Mesendoderm (in vitro differentiated cells): Measurements from ENCODE around the gene AKR1C1.
"Not testable (repeated sequence)": the region's sequence is repeated elsewhere in the genome, so short reads cannot be mapped to it uniquely, and the experiment has no call there.

ENCODE experiments used
- DNase-seq: peaks from one replicate; pipeline ENCODE4 v3.0.0; 2013
- H2AK5ac ChIP-seq: 2 replicates; pipeline ENCODE4 v1.6.1; 2013; ENCODE audit warnings: low read length, inconsistent platforms
- H2BK120ac ChIP-seq: 2 replicates; pipeline ENCODE4 v1.6.1; 2013; ENCODE audit warnings: low read depth, mild to moderate bottlenecking, low read length, moderate library complexity, mixed read lengths
- H2BK15ac ChIP-seq: replicated peaks from 2 replicates; pipeline ENCODE4 v1.6.1; 2013; ENCODE audit warnings: low read depth, mild to moderate bottlenecking, moderate library complexity
- H2BK5ac ChIP-seq: 2 replicates; pipeline ENCODE4 v1.6.1; 2013; ENCODE audit warnings: low read length, inconsistent platforms
- H3K18ac ChIP-seq: 2 replicates; pipeline ENCODE4 v1.6.1; 2013; ENCODE audit warnings: mild to moderate bottlenecking, low read length, mixed read lengths
- H3K23ac ChIP-seq: one replicate; pipeline ENCODE4 v1.6.1; 2013; ENCODE audit warnings: low read length
- H3K27ac ChIP-seq: 2 replicates; pipeline ENCODE4 v1.5.1; 2013; ENCODE audit warnings: low read depth, mild to moderate bottlenecking, inconsistent platforms, low read length, moderate library complexity
- H3K27me3 ChIP-seq: 2 replicates; pipeline ENCODE4 v1.6.1; 2013; ENCODE audit warnings: low read length, control low read depth, mild to moderate bottlenecking, inconsistent platforms; ENCODE audit not compliant: insufficient read depth, poor library complexity
- H3K36me3 ChIP-seq: 2 replicates; pipeline ENCODE4 v1.6.1; 2013; ENCODE audit warnings: low read length, inconsistent platforms; ENCODE audit not compliant: control insufficient read depth, insufficient read depth
- H3K4ac ChIP-seq: one replicate; pipeline ENCODE4 v1.6.1; 2013; ENCODE audit warnings: low read depth, mild to moderate bottlenecking, low read length, moderate library complexity
- H3K4me1 ChIP-seq: 2 replicates; pipeline ENCODE4 v1.6.1; 2013; ENCODE audit warnings: low read depth, low read length, inconsistent platforms; ENCODE audit not compliant: control insufficient read depth
- H3K4me2 ChIP-seq: 2 replicates; pipeline ENCODE4 v1.6.1; 2013; ENCODE audit warnings: low read length
- H3K4me3 ChIP-seq: 2 replicates; pipeline ENCODE4 v1.5.1; 2013; ENCODE audit warnings: mild to moderate bottlenecking, low read length
- H3K56ac ChIP-seq: one replicate; pipeline ENCODE4 v1.6.1; 2013; ENCODE audit warnings: low read length
- H3K79me1 ChIP-seq: 2 replicates; pipeline ENCODE4 v1.6.1; 2013; ENCODE audit warnings: low read length, inconsistent platforms
- H3K79me2 ChIP-seq: 2 replicates; pipeline ENCODE4 v1.6.1; 2013; ENCODE audit warnings: mild to moderate bottlenecking, low read length; ENCODE audit not compliant: control insufficient read depth, insufficient read depth
- H3K9ac ChIP-seq: 2 replicates; pipeline ENCODE4 v1.6.1; 2013; ENCODE audit warnings: low read length, inconsistent platforms
- H4K5ac ChIP-seq: one replicate; pipeline ENCODE4 v1.6.1; 2013; ENCODE audit warnings: low read length
- H4K8ac ChIP-seq: one replicate; pipeline ENCODE4 v1.6.1; 2013; ENCODE audit warnings: low read depth, mild to moderate bottlenecking, control low read depth, low read length, moderate library complexity
- WGBS: extraction: QIAGEN DNeasy Blood & Tissue Kit; methylation state at CpG from one replicate; pipeline ENCODE4 v1.1.7; 2013; ENCODE audit warnings: low lambda C conversion rate, missing lambda C conversion rate; ENCODE audit not compliant: insufficient coverage; ENCODE audit errors: extremely low coverage; 5-methylcytosine and 5-hydroxymethylcytosine counted together

AKR1C1 gene

DNA sequence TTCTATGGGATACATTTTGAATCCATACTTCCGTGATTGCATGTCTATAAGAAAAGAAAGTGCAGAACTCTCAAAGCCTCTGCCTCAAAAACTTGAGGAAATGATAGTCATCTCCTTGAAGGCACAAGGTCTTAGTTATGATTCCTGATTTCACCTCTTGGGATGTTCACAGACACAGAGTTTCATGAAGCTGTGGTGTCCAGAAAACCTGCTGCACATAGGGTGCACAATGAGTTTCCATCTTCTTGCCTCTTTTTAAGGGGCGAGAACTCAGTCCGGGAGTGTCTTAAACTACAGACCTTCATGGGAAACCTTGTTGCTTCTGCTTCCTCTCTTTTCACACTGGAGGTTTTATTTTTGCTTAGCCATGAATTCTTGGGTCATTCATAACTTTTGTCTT, 4.0 kb downstream of the AKR1C1 start:
- H3K4me2 ChIP-seq, H4K8ac ChIP-seq, H3K4ac ChIP-seq, H3K27ac ChIP-seq, H2BK120ac ChIP-seq, H3K4me1 ChIP-seq, H3K27me3 ChIP-seq, H3K4me3 ChIP-seq, H3K36me3 ChIP-seq, H2AK5ac ChIP-seq, H2BK5ac ChIP-seq, H2BK15ac ChIP-seq, H3K56ac ChIP-seq, H3K9ac ChIP-seq, H4K5ac ChIP-seq, H3K23ac ChIP-seq, DNase-seq, H3K79me2 ChIP-seq, H3K79me1 ChIP-seq, H3K18ac ChIP-seq: not testable (repeated sequence)
- WGBS, result no CpG with 5 or more reads among the region's 3 CpGs

DNA sequence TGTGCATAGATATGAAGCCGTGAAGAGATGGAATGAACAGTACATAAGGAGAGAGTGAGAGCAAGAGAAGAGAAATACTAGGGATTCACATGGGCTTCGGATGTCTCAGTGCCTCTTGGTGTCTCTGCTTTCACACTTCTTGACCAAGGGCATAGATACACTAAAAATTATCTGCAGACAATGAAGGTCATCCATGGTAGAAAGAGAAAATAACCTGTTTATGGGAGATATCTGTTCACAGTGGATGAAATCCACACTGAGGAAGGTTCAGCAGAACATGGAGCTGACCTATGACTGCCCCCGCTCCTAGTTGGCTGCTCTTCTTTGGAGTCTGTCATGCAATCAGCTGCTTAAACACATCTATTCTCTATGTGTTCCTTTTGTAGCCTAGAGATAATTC, 6.1 kb downstream of the AKR1C1 start:
- H2AK5ac ChIP-seq, H3K9ac ChIP-seq, H3K79me2 ChIP-seq, H2BK15ac ChIP-seq, H3K36me3 ChIP-seq, H3K56ac ChIP-seq, H2BK120ac ChIP-seq, H4K8ac ChIP-seq, H3K4me3 ChIP-seq, H3K4me2 ChIP-seq, H3K18ac ChIP-seq, H3K79me1 ChIP-seq, H3K4ac ChIP-seq, H3K27ac ChIP-seq, H3K23ac ChIP-seq, DNase-seq, H3K27me3 ChIP-seq, H3K4me1 ChIP-seq, H2BK5ac ChIP-seq, H4K5ac ChIP-seq: not testable (repeated sequence)
- no CpG with 5 or more reads among the region's 3 CpGs for WGBS

DNA sequence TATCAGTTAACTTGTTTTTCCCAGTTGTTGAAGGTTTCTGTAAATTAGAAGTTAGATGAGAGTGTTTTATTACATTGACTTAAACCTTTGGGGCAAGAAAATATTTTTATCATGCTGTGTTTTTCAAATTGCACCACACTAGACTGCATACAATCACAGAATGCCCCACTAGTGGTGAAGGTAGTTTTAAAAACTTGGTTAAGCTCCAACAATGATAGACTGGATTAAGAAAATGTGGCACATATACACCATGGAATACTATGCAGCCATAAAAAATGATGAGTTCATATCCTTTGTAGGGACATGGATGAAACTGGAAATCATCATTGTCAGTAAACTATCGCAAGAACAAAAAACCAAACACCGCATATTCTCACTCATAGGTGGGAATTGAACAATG, 7.1 kb downstream of the AKR1C1 start:
- H3K4me1 ChIP-seq, H2BK15ac ChIP-seq, H3K27ac ChIP-seq, H4K8ac ChIP-seq, H3K56ac ChIP-seq, H3K23ac ChIP-seq, H3K79me1 ChIP-seq, H2BK5ac ChIP-seq, H3K79me2 ChIP-seq, H3K4me2 ChIP-seq, H3K4ac ChIP-seq, H3K4me3 ChIP-seq, H3K36me3 ChIP-seq, H2AK5ac ChIP-seq, H3K9ac ChIP-seq, H3K18ac ChIP-seq, H3K27me3 ChIP-seq, H4K5ac ChIP-seq, H2BK120ac ChIP-seq, DNase-seq: not testable (repeated sequence)
- no CpG with 5 or more reads among the region's 2 CpGs for WGBS

DNA sequence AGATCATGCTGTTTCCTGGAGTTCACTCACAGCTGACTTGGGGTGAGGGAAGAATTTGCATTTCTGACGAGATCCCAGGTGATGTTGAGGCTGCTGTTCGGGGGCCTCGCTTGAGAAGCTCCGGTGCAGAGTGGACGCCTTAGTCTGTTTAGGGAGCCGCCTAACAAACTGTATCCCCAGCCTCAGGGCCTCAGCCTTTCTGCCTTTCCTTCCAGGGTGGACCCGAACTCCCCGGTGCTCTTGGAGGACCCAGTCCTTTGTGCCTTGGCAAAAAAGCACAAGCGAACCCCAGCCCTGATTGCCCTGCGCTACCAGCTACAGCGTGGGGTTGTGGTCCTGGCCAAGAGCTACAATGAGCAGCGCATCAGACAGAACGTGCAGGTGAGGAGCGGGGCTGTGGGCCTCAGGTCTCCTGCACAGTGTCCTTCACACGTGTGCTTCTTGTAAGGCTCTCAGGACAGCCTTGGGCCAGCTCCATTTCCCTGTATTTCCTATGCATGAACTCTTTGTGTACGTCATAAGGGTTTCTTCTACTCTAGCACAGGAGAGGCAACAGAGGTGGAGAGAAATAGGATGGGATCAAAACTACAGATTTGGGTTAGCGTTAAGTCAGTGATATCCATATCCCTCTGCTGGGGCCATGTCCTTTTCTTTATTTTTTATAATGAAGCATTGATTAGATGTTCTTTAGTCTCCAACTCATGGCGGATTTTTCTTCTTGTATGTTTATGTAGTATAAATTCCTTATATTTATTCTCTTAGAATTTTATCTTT, 9.3 kb downstream of the AKR1C1 start:
- H3K4me3 ChIP-seq, H3K23ac ChIP-seq, H3K56ac ChIP-seq, H2BK5ac ChIP-seq, H4K8ac ChIP-seq, H3K4me2 ChIP-seq, H3K9ac ChIP-seq, H3K27ac ChIP-seq, H3K4me1 ChIP-seq, H3K79me2 ChIP-seq, DNase-seq, H3K79me1 ChIP-seq, H2BK15ac ChIP-seq, H3K4ac ChIP-seq, H3K18ac ChIP-seq, H2AK5ac ChIP-seq, H3K36me3 ChIP-seq, H2BK120ac ChIP-seq, H3K27me3 ChIP-seq, H4K5ac ChIP-seq: not testable (repeated sequence)
- no CpG with 5 or more reads among the region's 18 CpGs for WGBS

DNA sequence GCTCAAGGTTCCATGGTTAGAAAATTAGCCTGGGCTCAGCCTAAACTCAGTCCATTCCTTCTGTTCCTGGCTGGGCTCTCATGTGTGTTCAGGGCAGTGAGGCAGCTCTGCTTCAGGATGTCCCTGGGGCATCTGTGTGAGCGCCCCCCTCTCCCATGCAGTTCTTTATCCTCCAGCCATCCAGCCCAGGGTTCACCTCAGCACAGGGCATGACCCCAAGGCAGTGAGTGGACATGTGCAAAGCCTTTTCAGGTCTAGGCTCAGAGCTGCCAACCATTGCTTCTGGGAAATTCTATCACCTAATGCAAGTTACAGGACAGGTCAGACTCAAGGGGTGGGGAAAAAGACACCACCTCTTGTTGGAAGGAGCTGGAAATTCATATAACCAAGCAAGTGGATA, 10.1 kb downstream of the AKR1C1 start:
- H3K4me1 ChIP-seq, H3K9ac ChIP-seq, H2BK5ac ChIP-seq, H3K4ac ChIP-seq, H2BK15ac ChIP-seq, H3K79me1 ChIP-seq, H3K18ac ChIP-seq, H4K8ac ChIP-seq, H3K4me2 ChIP-seq, DNase-seq, H3K27me3 ChIP-seq, H3K36me3 ChIP-seq, H3K27ac ChIP-seq, H3K23ac ChIP-seq, H2BK120ac ChIP-seq, H3K4me3 ChIP-seq, H3K56ac ChIP-seq, H2AK5ac ChIP-seq, H3K79me2 ChIP-seq, H4K5ac ChIP-seq: not testable (repeated sequence)
- WGBS, result no CpG with 5 or more reads among the region's 1 CpG

DNA sequence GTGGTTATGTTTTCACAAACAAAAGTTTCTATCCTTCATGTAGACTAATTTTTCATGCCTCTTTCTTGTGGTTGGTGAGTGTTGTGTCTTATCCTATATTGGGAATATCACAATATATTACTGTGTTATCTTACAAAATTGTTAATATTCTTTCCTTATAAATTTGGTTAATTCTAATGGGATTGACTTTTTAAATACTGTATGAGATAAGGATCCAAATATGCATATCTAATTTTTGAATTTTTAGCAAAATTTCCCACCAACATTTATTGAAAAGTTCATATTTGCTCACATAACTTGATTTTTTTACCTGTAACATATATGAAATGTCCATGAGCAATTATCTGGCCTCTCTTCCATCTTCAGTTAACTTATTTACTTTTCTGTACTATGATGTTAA, 11.2 kb downstream of the AKR1C1 start:
- not testable (repeated sequence) for H3K18ac ChIP-seq, H3K4me2 ChIP-seq, H3K23ac ChIP-seq, H2BK15ac ChIP-seq, H3K27ac ChIP-seq, H4K8ac ChIP-seq, H2BK120ac ChIP-seq, H3K4ac ChIP-seq, H3K56ac ChIP-seq, H3K9ac ChIP-seq, H4K5ac ChIP-seq, DNase-seq, H2AK5ac ChIP-seq, H3K79me2 ChIP-seq, H3K4me3 ChIP-seq, H3K36me3 ChIP-seq, H3K4me1 ChIP-seq, H3K27me3 ChIP-seq, H3K79me1 ChIP-seq, H2BK5ac ChIP-seq
